ENCODE measurements around the gene AP2M1. TPM values are rescaled to one million over a fixed set of nuclear protein-coding genes. Genes with fewer than 3 reads are reported as not detected.

AP2M1 gene
- total and polyA plus RNA-seq, 10 of the 15 experiments (the other 5 are each of a cell fraction or from before 2014, with no cell fraction given) = 65.6 to 356 (median 161) TPM

DNA sequence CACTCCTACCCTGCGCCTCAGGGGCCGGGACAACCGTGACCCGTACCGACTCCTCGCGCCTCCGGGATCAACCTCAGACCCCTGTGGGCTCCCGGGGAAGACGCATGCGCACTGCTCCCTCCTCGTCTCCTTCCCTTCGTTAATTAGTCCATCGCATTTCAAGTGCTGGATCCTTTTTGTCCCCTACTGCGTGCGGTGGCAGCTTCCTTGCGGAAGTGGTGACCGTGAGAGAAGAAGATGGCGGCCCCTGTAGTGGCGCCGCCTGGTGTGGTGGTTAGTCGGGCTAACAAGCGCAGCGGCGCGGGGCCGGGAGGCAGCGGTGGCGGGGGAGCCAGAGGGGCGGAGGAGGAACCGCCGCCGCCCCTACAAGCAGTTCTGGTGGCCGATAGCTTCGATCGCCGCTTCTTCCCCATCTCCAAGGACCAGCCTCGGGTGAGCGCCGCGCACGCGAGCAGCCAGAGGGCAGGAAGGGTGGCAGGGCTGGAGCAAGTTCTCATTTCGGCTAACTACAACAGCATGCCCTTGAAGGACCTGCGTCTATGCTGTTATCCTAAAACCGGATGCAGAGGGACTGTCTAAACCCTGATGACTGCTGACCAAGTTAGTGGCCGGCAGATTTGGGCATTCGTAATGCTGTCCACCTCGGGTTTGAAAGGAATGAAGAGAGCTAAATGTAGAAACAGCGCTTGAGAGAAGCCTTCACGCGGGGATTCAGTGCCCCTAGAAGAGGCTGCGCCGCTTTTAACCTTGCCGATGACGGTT, 39.3 kb upstream of the AP2M1 start, which contains the start of gene EIF2B5 (continued):
- TF ChIP-seq CBFB (IDR thresholded peaks at IDR 0.05; ENCODE audit: low read depth) (peak; percentile 96), HDGF (IDR thresholded peaks at IDR 0.05) (0 out of 2 replicates have a peak, but pooled peaks have one; percentile 33), PML (IDR thresholded peaks at IDR 0.05; ENCODE audit: low read length) (peak; percentile 88), YY1 (IDR thresholded peaks at IDR 0.05; ENCODE audit: low read depth, low read length) (peak; percentile 98), TCF7 (IDR thresholded peaks at IDR 0.05; ENCODE audit: borderline replicate concordance) (no peak), SMAD5 (IDR thresholded peaks at IDR 0.05; ENCODE audit: low read depth) (peak; percentile 66; the same call in 1 of the 2 replicates), RELA (IDR thresholded peaks at IDR 0.05; ENCODE audit: borderline replicate concordance, partially characterized antibody) (peak; percentile 56), ESRRA (IDR thresholded peaks at IDR 0.05; ENCODE audit: low read length) (no peak), NFXL1 (IDR thresholded peaks at IDR 0.05; ENCODE audit: borderline replicate concordance) (no peak), NR2C2 (IDR thresholded peaks at IDR 0.05; ENCODE audit: borderline replicate concordance, control insufficient read depth, insufficient read length, low read depth) (no peak), NR2C1 (IDR thresholded peaks at IDR 0.05) (no peak; the same call in 1 of the 2 replicates), NFYB (IDR thresholded peaks at IDR 0.05; ENCODE audit: insufficient read depth, low read depth, low read length) (no peak)
- TF ChIP-seq, protein P1, sequence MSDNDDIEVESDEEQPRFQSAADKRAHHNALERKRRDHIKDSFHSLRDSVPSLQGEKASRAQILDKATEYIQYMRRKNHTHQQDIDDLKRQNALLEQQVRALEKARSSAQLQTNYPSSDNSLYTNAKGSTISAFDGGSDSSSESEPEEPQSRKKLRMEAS (IDR thresholded peaks at IDR 0.05; ENCODE audit: low read depth, low read length) = peak; percentile 85
- TF ChIP-seq, protein P2, sequence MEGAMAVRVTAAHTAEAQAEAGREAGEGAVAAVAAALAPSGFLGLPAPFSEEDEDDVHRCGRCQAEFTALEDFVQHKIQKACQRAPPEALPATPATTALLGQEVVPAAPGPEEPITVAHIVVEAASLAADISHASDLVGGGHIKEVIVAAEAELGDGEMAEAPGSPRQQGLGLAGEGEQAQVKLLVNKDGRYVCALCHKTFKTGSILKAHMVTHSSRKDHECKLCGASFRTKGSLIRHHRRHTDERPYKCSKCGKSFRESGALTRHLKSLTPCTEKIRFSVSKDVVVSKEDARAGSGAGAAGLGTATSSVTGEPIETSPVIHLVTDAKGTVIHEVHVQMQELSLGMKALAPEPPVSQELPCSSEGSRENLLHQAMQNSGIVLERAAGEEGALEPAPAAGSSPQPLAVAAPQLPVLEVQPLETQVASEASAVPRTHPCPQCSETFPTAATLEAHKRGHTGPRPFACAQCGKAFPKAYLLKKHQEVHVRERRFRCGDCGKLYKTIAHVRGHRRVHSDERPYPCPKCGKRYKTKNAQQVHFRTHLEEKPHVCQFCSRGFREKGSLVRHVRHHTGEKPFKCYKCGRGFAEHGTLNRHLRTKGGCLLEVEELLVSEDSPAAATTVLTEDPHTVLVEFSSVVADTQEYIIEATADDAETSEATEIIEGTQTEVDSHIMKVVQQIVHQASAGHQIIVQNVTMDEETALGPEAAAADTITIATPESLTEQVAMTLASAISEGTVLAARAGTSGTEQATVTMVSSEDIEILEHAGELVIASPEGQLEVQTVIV (IDR thresholded peaks at IDR 0.05; ENCODE audit: borderline replicate concordance, partially characterized antibody) = peak; percentile 83
- TF ChIP-seq, protein P3, sequence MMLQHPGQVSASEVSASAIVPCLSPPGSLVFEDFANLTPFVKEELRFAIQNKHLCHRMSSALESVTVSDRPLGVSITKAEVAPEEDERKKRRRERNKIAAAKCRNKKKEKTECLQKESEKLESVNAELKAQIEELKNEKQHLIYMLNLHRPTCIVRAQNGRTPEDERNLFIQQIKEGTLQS (IDR thresholded peaks at IDR 0.05; ENCODE audit: borderline replicate concordance, extremely low read depth, low read depth, low read length) = 0 out of 2 replicates have a peak, but pooled peaks have one; percentile 35
- TF ChIP-seq, protein P4, sequence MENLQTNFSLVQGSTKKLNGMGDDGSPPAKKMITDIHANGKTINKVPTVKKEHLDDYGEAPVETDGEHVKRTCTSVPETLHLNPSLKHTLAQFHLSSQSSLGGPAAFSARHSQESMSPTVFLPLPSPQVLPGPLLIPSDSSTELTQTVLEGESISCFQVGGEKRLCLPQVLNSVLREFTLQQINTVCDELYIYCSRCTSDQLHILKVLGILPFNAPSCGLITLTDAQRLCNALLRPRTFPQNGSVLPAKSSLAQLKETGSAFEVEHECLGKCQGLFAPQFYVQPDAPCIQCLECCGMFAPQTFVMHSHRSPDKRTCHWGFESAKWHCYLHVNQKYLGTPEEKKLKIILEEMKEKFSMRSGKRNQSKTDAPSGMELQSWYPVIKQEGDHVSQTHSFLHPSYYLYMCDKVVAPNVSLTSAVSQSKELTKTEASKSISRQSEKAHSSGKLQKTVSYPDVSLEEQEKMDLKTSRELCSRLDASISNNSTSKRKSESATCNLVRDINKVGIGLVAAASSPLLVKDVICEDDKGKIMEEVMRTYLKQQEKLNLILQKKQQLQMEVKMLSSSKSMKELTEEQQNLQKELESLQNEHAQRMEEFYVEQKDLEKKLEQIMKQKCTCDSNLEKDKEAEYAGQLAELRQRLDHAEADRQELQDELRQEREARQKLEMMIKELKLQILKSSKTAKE (IDR thresholded peaks at IDR 0.05; ENCODE audit: low read depth, poor library complexity, severe bottlenecking) = no peak
- TF ChIP-seq, protein P5, sequence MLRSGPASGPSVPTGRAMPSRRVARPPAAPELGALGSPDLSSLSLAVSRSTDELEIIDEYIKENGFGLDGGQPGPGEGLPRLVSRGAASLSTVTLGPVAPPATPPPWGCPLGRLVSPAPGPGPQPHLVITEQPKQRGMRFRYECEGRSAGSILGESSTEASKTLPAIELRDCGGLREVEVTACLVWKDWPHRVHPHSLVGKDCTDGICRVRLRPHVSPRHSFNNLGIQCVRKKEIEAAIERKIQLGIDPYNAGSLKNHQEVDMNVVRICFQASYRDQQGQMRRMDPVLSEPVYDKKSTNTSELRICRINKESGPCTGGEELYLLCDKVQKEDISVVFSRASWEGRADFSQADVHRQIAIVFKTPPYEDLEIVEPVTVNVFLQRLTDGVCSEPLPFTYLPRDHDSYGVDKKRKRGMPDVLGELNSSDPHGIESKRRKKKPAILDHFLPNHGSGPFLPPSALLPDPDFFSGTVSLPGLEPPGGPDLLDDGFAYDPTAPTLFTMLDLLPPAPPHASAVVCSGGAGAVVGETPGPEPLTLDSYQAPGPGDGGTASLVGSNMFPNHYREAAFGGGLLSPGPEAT (IDR thresholded peaks at IDR 0.05; ENCODE audit: low read depth) = peak; percentile 94
- TF ChIP-seq, protein P6, sequence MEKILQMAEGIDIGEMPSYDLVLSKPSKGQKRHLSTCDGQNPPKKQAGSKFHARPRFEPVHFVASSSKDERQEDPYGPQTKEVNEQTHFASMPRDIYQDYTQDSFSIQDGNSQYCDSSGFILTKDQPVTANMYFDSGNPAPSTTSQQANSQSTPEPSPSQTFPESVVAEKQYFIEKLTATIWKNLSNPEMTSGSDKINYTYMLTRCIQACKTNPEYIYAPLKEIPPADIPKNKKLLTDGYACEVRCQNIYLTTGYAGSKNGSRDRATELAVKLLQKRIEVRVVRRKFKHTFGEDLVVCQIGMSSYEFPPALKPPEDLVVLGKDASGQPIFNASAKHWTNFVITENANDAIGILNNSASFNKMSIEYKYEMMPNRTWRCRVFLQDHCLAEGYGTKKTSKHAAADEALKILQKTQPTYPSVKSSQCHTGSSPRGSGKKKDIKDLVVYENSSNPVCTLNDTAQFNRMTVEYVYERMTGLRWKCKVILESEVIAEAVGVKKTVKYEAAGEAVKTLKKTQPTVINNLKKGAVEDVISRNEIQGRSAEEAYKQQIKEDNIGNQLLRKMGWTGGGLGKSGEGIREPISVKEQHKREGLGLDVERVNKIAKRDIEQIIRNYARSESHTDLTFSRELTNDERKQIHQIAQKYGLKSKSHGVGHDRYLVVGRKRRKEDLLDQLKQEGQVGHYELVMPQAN (conservative IDR thresholded peaks at IDR 0.05) = peak; percentile 84
- TF ChIP-seq, protein P7, sequence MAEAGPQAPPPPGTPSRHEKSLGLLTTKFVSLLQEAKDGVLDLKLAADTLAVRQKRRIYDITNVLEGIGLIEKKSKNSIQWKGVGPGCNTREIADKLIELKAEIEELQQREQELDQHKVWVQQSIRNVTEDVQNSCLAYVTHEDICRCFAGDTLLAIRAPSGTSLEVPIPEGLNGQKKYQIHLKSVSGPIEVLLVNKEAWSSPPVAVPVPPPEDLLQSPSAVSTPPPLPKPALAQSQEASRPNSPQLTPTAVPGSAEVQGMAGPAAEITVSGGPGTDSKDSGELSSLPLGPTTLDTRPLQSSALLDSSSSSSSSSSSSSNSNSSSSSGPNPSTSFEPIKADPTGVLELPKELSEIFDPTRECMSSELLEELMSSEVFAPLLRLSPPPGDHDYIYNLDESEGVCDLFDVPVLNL (IDR thresholded peaks at IDR 0.05; ENCODE audit: low read depth, low read length) = peak; percentile 45; the same call in 1 of the 2 replicates

All from GM12878 (cell line).